Measurements from ENCODE around the gene LSAMP. TPM values are rescaled to one million over a fixed set of nuclear protein-coding genes. Genes with fewer than 3 reads are reported as not detected.

LSAMP gene
- total RNA-seq, 4 donors from 2014 or later: 0.30 to 5.5 (median 1.4) TPM

- Histone ChIP-seq H3K36me3 (no peaks in the 10 kb centered on the region), H3K9me3 (no peaks in the 10 kb centered on the region), H3K27ac (no peak overlapping the region), H3K4me3 (no peak overlapping the region), H3K27me3 (no peaks in the 10 kb centered on the region), H3K4me1 (no peaks in the 10 kb centered on the region)
- WGBS, 2 donors: 73 to 83% methylated on average over 2 of the region's 2 CpGs
- DNase-seq: no peak
- intact Hi-C loops (cut with DNase I): no loop called here
- TF ChIP-seq POLR2A (IDR thresholded peaks at IDR 0.05) (no peak), CTCF (IDR thresholded peaks at IDR 0.05) (no peak)
These were observed 40.1 kb downstream of the LSAMP start for GRCh38 chr3:116405231-116405630.

- Histone ChIP-seq H3K27ac (no peak overlapping the region), H3K4me1 (no peaks in the 10 kb centered on the region), H3K9me3 (no peaks in the 10 kb centered on the region), H3K4me3 (no peak overlapping the region), H3K36me3 (no peaks in the 10 kb centered on the region), H3K27me3 (no peaks in the 10 kb centered on the region)
- TF ChIP-seq POLR2A (IDR thresholded peaks at IDR 0.05): no peak
- TF ChIP-seq CTCF (IDR thresholded peaks at IDR 0.05): no peak
- intact Hi-C loops (cut with DNase I): no loop called here
- no peak for DNase-seq
- WGBS, 2 donors: 48 to 61% methylated on average over 2 of the region's 2 CpGs
These were observed 45.5 kb downstream of the LSAMP start for GRCh38 chr3:116399701-116400226.

- no peaks in the 10 kb centered on the region for H3K27me3 ChIP-seq
These were observed 50.9 kb downstream of the LSAMP start for GRCh38 chr3:116394365-116394764.

GRCh38 chr3:116393199-116393598, 52.1 kb downstream of the LSAMP start:
- no peaks in the 10 kb centered on the region for H3K4me1 ChIP-seq
- H3K27me3 ChIP-seq: no peaks in the 10 kb centered on the region
- intact Hi-C loops (cut with DNase I): no loop called here
- H3K9me3 ChIP-seq: peaks cover 0 to 14% (median 0%) of the 10 kb centered on the region in 3 donors
- H3K27ac ChIP-seq: no peak overlapping the region
- DNase-seq: no peak
- 60% methylated on average over 1 of the region's 3 CpGs for WGBS, 2 donors
- no peak overlapping the region for H3K4me3 ChIP-seq
- no peak for TF ChIP-seq CTCF (IDR thresholded peaks at IDR 0.05)
- no peak for TF ChIP-seq POLR2A (IDR thresholded peaks at IDR 0.05)
- H3K36me3 ChIP-seq: no peaks in the 10 kb centered on the region

More at GRCh38 chr3:116394365-116394764, 50.9 kb downstream of the LSAMP start:
- WGBS, 2 donors: 38 to 46% methylated on average over 4 of the region's 4 CpGs
- H3K9me3 ChIP-seq: peaks cover 0 to 14% (median 0%) of the 10 kb centered on the region in 3 donors
- no peak overlapping the region for H3K4me3 ChIP-seq
- H3K27ac ChIP-seq: no peak overlapping the region
- H3K36me3 ChIP-seq: no peaks in the 10 kb centered on the region
- DNase-seq: no peak
- no peak for TF ChIP-seq CTCF (IDR thresholded peaks at IDR 0.05)
- TF ChIP-seq POLR2A (IDR thresholded peaks at IDR 0.05): no peak
- intact Hi-C loops (cut with DNase I): no loop called here
- H3K4me1 ChIP-seq: no peaks in the 10 kb centered on the region

- no peaks in the 10 kb centered on the region for H3K27me3 ChIP-seq
- no peak overlapping the region for H3K27ac ChIP-seq
- TF ChIP-seq POLR2A (IDR thresholded peaks at IDR 0.05): no peak
- TF ChIP-seq CTCF (IDR thresholded peaks at IDR 0.05): no peak
- no peaks in the 10 kb centered on the region for H3K36me3 ChIP-seq
- H3K4me3 ChIP-seq: no peak overlapping the region
- peaks cover 0 to 14% (median 0%) of the 10 kb centered on the region in 3 donors for H3K9me3 ChIP-seq
- no CpG with 5 or more reads among the region's 3 CpGs for WGBS, 2 donors
- DNase-seq: no peak
- intact Hi-C loops (cut with DNase I): no loop called here
- no peaks in the 10 kb centered on the region for H3K4me1 ChIP-seq
These were observed 53.0 kb downstream of the LSAMP start for GRCh38 chr3:116392291-116392690.

Data from esophagus squamous epithelium (tissue), 5 donors.